ENCODE data around the gene KRTAP9-7.

The KRTAP9-7 gene

DNA sequence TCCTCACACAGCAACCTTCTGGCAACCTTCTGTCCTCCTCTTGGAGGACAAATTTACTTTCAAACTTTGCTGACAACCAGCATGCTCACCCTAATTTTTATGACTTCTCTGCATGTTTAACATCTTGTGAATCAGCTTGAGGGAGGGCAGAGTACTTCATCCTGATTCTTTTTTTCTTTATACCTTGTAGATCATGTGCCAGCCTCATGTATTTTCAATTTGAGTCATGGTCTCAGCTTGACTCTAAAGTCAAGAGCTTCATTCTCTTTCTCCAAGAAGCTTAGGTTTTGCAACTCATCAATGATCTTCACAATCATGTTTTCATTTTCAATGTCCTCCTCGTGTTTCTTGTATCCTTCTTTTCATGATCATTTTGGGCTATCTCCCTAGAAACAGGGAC lies 3.6 kb upstream of the KRTAP9-7 start:
- no peak for DNase-seq (ENCODE audit: low spot score)

DNA sequence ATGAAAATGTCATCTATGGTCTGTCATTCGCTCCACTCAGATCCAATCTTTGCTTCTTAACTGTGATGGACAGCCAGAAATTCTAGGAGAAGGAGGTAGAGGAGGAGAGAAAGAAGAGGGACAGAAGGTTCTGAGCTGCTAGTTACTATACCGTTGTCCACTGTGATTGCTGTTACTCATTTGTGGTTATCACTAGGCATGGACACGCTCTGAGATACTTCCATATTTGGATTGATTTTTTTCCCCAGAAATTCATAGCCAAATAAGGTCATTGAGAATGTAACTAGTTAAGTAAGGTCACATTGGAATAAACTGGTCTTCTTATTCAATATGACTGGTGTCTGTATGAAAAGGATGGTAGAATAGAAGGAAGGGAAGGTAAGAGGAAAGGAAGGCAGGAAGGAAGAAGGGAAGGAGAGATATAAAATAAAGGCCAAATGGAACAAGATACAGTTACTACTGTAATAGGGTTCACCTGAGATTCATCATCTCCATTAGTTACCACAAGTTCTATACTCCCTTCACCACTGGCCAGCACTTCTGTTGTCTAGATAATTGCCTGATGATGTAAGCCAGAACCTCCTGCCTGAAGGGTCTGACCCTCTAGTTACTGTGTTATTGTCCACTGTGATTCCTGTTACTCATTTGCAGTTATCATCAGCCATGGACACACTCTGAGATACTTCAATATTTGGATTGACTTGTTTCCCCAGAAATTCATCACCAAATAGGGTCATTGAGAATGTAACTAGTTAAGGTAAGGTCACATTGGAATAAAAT lies 2.9 kb downstream of the KRTAP9-7 start:
- no peak for DNase-seq (ENCODE audit: low spot score)

DNA sequence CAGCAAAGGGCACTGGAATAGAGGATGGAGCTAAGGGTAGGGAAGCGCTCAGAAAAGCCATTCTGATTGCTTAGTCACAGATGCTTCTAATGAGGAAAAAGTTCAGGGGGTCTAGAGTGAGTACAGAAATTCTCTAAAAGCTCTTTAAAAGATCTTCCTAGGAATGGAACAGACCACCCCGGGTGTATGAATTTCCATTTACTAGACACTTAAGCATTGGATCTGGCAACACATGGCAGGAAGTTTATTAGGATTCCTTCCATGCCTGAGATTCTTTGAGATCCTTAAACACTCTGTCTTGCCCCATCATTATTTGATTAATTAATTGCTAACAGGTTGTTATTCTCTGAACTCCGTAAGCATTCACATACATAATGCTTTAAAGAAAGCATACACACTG lies 8.5 kb downstream of the KRTAP9-7 start:
- DNase-seq (ENCODE audit: low spot score), result no peak

DNA sequence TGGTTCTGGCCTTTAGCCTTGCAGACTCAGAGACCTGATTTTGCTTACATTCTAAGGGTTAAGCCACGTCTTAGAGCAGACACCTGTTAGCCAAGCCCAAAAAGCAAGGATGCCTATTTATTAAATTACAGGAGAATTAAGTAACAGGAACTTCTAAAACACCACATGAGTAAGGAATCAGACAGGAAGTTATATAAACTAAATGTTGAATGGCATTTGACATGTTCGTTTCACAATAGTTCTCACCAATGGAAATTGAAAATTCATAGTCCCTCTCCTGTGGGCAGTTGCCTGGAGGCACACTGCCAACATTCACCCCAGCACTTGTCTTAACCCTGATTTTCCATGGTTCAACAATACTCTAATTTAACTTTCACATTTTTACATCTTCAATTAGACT lies 9.0 kb downstream of the KRTAP9-7 start:
- DNase-seq (ENCODE audit: low spot score), result no peak

DNA sequence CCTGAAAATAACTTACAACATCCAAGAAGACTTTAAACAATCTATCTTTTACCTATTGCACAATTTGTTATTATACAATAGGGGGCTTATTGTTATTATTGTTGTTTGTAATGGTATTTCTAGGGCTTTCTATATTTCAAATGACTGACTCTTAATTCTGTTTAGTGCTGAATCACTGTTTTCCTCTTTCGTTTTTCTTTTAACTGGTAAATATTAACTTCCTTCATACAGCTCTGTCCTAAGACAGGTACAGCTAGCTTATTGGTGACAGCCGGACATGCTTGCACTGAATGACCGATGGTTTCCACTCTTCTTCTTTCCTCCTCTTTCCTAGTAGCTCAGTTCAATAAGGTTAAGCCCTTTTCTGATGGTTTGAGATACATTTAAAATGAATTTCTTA lies 11.6 kb downstream of the KRTAP9-7 start:
- no peak for DNase-seq (ENCODE audit: low spot score)

DNA sequence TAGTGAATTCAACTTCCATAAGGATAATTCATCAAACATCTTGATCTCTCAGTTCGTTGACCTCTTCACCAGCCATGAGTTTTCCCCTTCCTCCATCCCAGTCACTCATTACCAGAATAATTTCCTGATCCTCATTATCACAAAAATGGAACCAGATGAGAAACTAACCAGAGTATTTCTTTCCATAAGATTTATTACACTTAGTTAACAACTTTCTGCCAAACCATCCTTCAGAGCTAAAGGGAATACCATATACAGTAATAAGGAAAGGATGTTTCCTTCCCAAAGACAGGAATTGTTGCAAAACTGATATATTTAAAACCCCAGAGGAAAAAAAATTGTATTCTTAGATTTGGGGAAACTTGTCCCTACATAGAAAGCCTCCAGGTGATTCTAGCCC lies 18.5 kb downstream of the KRTAP9-7 start:
- DNase-seq (ENCODE audit: low spot score), result no peak

DNA sequence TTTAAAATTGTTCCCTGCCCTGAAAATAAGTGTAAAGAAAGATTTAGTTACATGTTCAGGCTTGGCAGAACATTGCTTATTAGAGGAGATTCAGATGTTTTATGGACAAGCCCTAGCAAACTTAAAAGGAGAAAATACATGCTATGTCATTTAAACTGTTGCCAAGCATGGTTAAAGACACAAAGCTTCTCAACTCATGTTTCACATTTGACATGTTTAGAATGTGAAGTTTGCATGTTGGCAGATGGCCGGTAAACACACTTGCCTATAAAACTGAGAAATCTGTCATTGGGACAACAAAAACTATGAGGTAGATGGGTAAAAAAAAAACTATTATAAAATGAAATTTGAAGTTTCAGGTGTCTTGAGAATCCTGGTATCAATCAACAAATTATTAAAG lies 21.3 kb downstream of the KRTAP9-7 start:
- no peak for DNase-seq (ENCODE audit: low spot score)

DNA sequence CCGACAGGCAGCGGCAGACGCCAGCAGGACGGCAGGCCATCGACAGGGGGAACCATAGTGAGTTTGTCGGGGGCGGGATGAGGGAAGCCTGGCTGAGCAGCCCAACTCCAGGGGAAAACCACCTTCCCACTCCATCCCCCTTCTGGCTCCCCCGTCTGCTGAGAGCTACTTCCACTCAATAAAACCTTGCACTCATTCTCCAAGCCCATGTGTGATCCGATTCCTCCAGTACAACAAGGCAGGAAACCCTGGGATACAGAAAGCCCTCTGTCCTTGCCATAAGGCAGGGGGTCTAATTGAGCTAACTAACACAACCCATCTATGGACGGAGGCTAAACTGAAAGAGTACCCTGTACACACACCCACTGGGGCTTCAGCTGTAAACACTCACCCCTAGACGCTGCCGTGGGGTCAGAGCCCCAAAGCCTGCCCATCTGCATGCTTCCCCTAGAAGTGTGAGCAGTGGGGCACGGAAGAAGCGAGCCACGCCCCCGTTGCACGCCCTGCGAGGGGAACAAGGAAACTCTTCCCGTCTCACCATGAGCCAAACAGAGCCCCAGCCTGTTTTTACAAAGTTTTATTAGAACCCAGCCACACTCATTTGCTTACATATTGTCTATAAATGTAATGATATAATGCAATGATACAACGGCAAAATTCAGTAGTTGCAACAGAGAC lies 23.1 kb downstream of the KRTAP9-7 start:
- no peak for DNase-seq (ENCODE audit: low spot score)

DNA sequence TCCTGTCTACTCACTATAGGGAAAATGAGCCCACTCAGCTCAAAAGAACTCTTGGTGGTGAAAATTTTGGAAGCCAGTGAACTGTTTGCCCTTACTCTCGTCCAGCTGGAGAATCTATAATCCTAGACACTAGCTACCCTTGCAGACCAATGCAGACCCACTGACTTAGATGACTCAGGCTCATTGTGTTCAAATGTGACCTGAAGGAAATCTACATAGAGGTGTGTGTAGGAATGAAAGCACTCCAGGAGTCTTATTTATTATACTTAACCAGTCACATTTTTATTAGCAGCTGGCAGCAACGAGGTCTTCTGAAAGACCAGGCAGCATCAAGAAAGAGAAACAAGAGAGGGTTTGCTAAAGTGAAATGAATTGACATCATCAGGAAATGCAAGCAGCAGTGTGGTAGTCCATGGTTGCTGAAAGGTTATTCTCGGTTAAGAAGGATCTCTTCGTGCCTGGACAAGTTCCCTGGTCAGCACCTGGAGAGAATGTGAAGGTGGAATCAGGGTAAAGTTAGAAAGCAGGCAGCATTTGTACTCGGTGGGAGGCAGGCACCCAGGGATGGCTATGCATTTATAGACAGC lies 25.8 kb downstream of the KRTAP9-7 start:
- no peak for DNase-seq (ENCODE audit: low spot score)

DNA sequence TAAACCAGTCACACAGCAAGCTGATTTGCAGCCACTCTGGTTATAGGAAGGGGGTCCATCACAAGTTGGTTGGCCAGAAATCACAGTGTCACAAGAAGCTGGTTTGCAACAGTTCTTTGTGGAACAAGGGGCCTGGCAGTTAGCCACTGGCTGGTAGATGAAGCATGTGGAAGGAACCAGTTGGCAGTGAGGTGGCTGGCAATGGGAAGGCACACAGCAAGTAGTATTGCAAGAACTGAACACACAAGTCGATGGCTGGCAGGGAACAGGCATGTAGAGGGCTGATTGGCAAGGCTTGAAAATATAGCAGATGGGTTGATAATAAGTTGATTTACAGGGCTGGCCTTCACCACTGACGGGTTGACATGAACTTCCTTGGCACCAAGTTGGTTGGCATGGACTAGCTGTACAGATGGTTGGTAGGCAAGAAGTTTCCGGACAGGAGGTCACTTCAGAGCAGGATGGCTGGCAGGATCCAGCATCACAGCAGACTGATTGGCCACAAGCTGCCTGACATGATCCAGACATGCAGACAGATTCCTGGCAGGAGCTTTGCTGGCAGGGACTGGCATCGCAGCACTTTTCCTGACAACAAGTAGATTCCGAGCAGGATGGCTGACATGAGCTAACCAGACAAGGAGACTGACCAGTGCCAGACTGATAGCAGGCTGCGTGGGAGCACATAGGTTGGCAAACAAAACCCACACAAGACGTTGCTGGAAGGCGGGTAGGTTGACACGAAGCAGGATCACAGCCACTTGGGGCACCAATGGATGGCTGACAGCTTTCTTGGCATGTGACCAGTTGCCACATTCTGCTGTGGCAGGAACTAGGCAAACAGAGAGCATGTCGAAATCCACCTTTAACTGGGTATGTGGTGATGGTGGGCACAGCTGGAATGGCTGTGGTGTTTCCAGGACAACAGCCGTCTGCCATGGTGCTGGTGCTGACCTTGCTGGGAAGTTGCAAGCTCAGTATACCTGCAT lies 26.7 kb downstream of the KRTAP9-7 start, which contains the start of gene KRTAP29-1:
TSS of gene KRTAP29-1 (minus strand) at position 936 of the 986 bp plus-strand sequence. CDS start at position 936, 0 bp downstream.
- no peak for DNase-seq (ENCODE audit: low spot score)

DNA sequence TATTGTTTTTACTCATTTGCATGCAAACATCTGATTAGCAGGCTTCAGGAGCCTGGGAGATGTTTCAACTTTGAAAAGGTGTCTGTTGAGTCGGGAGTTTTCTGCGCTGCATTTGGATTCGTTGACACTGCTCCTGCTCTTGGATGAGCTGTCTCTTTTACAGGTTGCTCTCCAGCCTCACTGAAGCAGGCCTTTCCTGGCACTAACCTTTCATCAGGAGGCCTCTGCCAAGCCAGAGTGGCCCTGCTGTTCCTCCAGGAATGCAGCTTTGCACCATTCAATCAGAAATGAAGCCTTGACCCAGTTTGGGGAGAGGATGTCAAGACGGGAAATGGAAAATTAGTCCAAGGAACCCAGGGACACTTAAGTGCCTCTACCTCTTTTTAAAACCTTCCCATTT lies 27.5 kb downstream of the KRTAP9-7 start:
- no peak for DNase-seq (ENCODE audit: low spot score)

DNA sequence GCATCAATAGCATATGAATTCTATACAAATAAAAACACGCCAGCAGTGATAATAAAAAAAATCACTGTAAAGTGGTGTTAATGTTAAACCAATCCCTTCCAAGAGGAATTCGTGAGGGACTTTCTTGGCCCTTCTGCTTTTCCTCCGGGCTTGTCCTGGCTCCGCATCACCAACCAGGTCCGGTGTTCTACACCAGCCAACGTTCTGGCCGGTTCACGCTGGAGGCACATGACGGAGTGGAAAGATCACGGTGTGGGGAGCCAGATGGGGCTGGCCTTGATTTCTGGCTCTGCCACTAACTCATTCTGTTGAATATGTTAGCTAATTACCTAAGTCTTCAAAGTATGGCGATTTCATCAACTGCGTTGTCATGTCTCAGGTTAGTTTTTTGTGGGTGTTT lies 28.6 kb downstream of the KRTAP9-7 start:
- DNase-seq (ENCODE audit: low spot score), result no peak

DNA sequence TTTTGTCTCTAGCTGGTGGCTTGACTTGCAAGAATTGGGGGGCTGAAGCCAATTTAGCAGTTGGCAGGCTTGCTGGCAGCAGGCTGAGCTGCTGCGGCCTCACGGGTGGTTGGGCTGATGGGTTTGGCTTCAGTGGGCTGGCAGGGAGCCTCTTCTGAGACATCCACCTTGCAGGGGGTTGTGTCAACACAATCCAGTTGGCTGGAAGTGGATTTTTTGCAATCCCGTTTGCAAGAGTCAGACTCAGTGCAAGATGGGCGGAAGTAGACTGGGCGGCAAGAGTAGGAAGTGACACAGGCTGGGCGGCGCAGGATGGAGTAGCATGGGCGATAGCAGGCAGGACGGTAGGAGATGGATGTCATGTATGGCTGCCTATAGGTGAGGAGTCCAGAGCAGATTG lies 32.1 kb downstream of the KRTAP9-7 start:
- DNase-seq (ENCODE audit: low spot score), result no peak

DNA sequence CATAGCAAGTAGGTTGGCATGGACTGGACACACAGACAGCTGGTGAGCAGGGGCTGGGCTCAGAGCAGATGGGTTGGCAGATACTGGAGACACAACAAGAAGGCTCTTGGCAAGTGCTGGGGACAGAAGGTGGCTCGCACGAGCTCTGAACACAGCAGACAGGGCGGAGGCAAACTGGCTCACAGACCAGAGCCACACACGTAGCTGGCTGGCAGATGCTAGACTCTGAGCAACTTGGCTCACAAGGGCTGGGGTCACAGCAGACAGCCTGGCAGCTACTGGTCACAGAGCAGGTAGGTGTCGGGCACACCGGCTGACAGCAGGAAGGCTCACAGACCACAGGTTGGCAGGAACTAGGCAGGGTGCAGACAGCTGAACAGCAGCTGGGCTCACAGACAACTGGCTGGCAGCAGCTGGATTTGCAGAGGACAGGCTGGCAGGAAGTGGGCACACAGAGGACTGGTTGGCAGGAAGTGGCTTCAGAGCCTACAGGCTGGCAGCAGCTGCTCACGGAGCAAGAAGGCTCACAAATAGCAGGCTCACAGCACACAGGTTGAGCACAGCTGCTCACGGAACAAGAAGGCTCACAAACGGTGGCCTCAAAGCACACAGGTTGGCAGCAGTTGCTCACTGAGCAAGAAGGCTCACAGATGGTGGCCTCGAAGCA lies 32.9 kb downstream of the KRTAP9-7 start:
- no peak for DNase-seq (ENCODE audit: low spot score)

DNA sequence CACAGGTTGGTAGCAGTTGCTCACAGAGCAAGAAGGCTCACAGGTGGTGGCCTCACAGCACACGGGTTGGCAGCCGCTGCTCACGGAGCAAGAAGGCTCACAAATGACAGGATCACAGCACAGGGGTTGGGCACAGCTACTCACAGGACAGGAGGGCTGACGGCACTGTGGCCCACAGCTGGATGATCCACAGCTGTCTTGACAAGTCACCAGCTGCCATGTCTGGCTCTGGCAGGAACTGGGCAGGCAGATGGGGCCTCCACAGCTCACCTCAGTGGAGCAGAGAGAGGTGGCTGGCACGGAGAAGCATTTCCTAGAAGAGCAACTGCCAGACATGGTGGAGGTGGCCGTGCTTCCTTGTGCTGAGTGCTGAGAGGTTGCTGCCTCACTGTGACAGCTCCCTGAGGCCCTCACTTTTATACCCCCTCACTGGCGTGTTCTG lies 33.4 kb downstream of the KRTAP9-7 start, which contains the start of gene KRTAP16-1:
TSS of gene KRTAP16-1 (minus strand) at position 392 of the 442 bp plus-strand sequence. CDS start at position 336, 56 bp downstream.
- DNase-seq (ENCODE audit: low spot score), result no peak

DNA sequence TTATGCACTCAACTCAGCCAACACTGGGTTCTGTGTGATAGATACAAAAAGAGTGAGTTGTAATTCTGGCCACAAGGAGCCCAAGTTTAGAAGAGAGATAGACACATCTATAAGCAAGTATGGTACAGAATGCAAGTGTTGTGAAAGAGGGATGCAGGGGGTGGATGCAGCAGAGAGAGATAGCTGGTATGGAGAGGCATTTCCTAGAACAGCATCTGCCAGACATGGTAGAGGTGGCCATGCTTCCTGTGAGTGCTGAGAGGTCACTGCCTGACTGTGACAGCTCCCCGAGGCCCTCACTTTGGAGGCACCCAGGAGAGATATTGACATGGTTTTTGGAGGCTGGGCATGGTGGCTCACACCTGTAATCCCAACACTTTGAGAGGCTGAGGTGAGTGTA lies 35.6 kb downstream of the KRTAP9-7 start:
- no peak for DNase-seq (ENCODE audit: low spot score)

DNA sequence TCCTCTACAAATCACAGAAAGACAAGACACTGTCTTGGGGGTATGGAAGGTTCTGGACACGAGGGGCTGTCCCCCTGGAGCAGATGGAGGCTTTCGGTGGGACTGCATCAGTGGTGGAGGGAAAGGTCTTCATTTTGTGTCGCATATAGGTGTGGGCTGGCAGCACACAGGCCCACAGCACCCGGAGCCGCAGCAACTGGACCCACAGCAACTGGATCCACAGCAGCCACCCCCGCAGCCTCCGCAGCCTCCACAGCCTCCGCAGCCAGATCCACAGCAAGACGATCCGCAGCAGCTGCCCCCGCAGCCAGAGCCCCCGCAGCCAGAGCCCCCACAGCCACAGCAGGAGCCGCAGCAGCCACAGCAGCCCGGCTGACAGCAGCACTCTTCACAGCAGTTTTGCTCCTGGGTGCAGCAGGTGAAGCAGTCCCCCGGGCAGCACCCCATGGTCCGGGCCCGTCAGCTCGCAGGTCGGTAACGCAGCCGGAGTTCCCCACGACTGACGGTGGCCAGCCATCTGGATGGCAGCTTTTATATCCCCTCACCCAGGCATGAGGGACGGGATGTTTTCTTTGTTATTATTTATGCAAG lies 39.8 kb downstream of the KRTAP9-7 start, which contains the start of gene KRTAP17-1:
TSS of gene KRTAP17-1 (minus strand) at position 507 of the 591 bp plus-strand sequence. CDS start at position 447, 60 bp downstream.
- DNase-seq (ENCODE audit: low spot score), result no peak

DNA sequence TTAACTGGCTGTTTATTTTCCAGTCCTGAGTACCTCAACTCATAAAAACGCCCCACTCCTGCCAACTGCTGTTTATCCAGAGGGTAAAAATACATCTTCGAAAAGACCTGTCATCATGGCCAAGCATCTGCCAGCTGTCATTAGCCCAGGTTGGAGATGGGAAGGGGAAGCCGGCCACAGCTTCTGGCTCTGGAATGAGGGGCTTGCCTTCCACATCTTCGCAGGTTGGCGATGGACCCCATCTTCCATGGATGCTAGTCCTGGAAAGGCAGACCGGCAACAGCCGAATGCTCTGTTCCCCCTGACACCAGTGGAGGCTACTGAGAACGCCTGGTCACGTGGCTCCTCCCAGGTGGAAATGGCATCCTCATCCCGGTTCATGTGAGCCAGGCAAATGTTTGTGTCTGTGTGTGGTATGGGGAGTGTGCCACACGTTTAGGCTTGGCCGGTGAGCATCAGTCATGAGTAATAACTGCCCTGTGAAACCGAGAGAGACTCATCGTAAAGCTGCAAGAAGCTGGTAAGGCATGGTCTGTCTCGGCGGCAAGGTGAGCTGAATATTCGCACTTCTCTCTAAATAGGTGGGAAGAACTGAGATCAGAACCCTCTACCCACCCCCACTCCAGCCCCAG lies 40.4 kb downstream of the KRTAP9-7 start:
- DNase-seq (ENCODE audit: low spot score), result no peak

DNA sequence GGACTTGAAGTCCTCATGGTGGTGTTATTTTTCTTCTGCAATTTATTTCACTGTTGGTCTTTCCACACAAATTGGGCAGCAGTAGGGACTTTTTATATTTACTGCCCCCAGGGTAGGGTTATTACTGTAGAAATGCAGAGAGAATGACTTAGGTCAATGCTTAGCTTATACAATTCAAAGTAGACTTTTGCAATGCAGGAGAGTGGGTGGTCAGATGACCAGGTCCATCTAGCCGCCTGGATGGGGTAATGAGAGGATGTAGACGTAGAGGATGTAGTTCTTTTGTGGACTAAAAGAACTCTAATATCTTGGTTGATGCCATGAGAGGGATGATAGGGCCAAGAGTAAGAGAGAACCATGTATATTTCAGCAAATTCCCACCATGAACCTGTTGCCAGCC lies 42.7 kb downstream of the KRTAP9-7 start:
- DNase-seq (ENCODE audit: low spot score), result no peak

Measured in putamen (tissue), 1 donor.